ENCODE data around the gene NBDY.

DNA sequence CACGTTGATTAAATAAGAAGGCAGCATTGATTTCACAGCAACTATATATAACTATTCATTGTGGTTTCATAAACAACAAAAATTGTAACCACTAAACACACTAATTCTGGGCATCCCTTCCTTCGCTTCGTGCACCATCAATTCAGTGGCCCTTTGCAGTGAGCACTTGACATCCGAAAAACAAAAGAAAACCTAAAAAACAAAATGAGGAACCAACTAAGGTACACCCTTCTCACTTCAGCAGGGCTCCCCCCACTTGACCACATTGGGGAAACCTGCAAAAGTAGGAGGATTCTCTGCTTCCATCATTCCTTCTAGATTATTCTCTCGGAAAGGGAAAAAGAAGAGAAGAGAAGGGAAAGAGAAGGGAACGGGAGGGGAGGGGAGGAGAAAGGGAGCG is 28.3 kb downstream of the NBDY start:
- no peak for TF ChIP-seq FOXK2 (IDR thresholded peaks at IDR 0.05)
- no peak for TF ChIP-seq CTBP1 (IDR thresholded peaks at IDR 0.05; ENCODE audit: borderline replicate concordance)
- no peak for TF ChIP-seq FOXM1 (IDR thresholded peaks at IDR 0.05; ENCODE audit: borderline replicate concordance)
- no peak for TF ChIP-seq TARDBP (IDR thresholded peaks at IDR 0.05)
- TF ChIP-seq SP1 (IDR thresholded peaks at IDR 0.05) = no peak
- TF ChIP-seq ELF4 (IDR thresholded peaks at IDR 0.05) = no peak
- TF ChIP-seq LEF1 (IDR thresholded peaks at IDR 0.05; ENCODE audit: borderline replicate concordance) = no peak
- TF ChIP-seq BHLHE40 (IDR thresholded peaks at IDR 0.05; ENCODE audit: borderline replicate concordance) = no peak
- no peak for TF ChIP-seq ARNT (IDR thresholded peaks at IDR 0.05)
- no peak for TF ChIP-seq SUZ12 (IDR thresholded peaks at IDR 0.05)
- TF ChIP-seq HDGF (IDR thresholded peaks at IDR 0.05; ENCODE audit: borderline replicate concordance) = no peak

All from HEK293T (cell line).